HepG2 (cell line): ENCODE data around the gene IPO5. TPM values are rescaled to one million over a fixed set of nuclear protein-coding genes. Genes with fewer than 3 reads are reported as not detected.

ENCODE experiments used
- ATAC-seq: fragments of 200-7000 bp; cut with Tn5 transposase; 3 replicates; pipeline ENCODE4 v1.9.1; 2020; ENCODE audit warnings: mild to moderate bottlenecking, moderate library complexity
- BruUV-seq: library from RNA; stranded (reverse); fragments of 400-500 nt; replicated peaks from 2 replicates; lab custom pipeline; 2021; lab: Mats Ljungman, UMichigan
- CTCF ChIA-PET: fragments of 300-600 bp; formaldehyde crosslinking; extraction: SDS; loops from one replicate; lab custom pipeline; 2021; ENCODE audit warnings: low total read pairs, inconsistent platforms, low intra/inter-chr PET ratio; lab: Yijun Ruan, JAX
- POLR2A ChIA-PET: fragments of 350-600 bp; sonication (Branson Sonifier 250); formaldehyde crosslinking; loops from one replicate; lab custom pipeline; 2020; ENCODE audit warnings: antibody characterized with exemption, inconsistent platforms; lab: Yijun Ruan, JAX
- DNase-seq: peaks from one replicate; pipeline ENCODE4 v3.0.0-alpha.2; 2015; ENCODE audit warnings: low spot score
- FAIRE-seq: peaks from 3 replicates; lab custom pipeline; 2011; peaks lifted over from hg19 to GRCh38; lab: Jason Lieb, UNC
- H2AFZ ChIP-seq: one replicate; pipeline ENCODE4 v1.6.1; 2011; ENCODE audit warnings: low read length, inconsistent platforms
- H3K27ac ChIP-seq: fragments of 300-600 bp; 3 replicates; pipeline ENCODE4 v1.8.0; 2011; ENCODE audit warnings: mixed run types, mild to moderate bottlenecking, mixed read lengths, low read length, inconsistent platforms; ENCODE audit not compliant: insufficient read depth; ENCODE audit errors: extremely low read length
- H3K27me3 ChIP-seq, 2 experiments: fragments of 200-600 bp in 1 of 2; 2 replicates in 1 of 2; 3 replicates in 1 of 2; pipeline versions ENCODE4 v1.6.0 to v1.8.0; 2011; ENCODE audit warnings: low read length in 2 of 2, mild to moderate bottlenecking in 2 of 2, moderate library complexity in 2 of 2, inconsistent platforms in 1 of 2; ENCODE audit not compliant: insufficient read depth in 2 of 2, control insufficient read depth in 1 of 2
- H3K36me3 ChIP-seq, 2 experiments: fragments of 200-600 bp in 1 of 2; replicated peaks in 1 of 2; 2 replicates in 1 of 2; 3 replicates in 1 of 2; pipeline versions ENCODE4 v1.5.1 to v1.8.0; 2011; ENCODE audit warnings: low read length in 2 of 2, inconsistent platforms in 1 of 2; ENCODE audit not compliant: insufficient read depth in 2 of 2, control insufficient read depth in 1 of 2
- H3K4me1 ChIP-seq: 2 replicates; pipeline ENCODE4 v1.5.1; 2012; ENCODE audit warnings: low read length, inconsistent platforms; ENCODE audit not compliant: insufficient read depth
- H3K4me2 ChIP-seq: 2 replicates; pipeline ENCODE4 v1.6.0; 2011; ENCODE audit warnings: low read depth, low read length, inconsistent platforms
- H3K4me3 ChIP-seq, 3 experiments: fragments of 200-600 bp in 1 of 3; sonication (generic), shearing (Covaris generic) in 1 of 3; replicated peaks in 1 of 3; 2 replicates each; pipeline ENCODE4 v1.5.1; 2011 to 2016; ENCODE audit warnings: low read length in 3 of 3, inconsistent platforms in 2 of 3, low read depth in 2 of 3, mild to moderate bottlenecking in 2 of 3, control low read depth in 1 of 3, mixed read lengths in 1 of 3; ENCODE audit not compliant: insufficient read depth in 1 of 3
- H3K79me2 ChIP-seq: one replicate; pipeline ENCODE4 v1.6.1; 2011; ENCODE audit warnings: low read length, inconsistent platforms; ENCODE audit not compliant: insufficient read depth
- H3K9ac ChIP-seq: 2 replicates; pipeline ENCODE4 v1.6.0; 2011; ENCODE audit warnings: mild to moderate bottlenecking, low read depth, low read length, inconsistent platforms; ENCODE audit not compliant: insufficient read depth
- H3K9me3 ChIP-seq: 2 replicates; pipeline ENCODE4 v1.5.1; 2012; ENCODE audit warnings: mild to moderate bottlenecking, low read length
- H4K20me1 ChIP-seq: 2 replicates; pipeline ENCODE4 v1.6.0; 2011; ENCODE audit warnings: inconsistent platforms, mild to moderate bottlenecking, low read length, moderate library complexity; ENCODE audit not compliant: insufficient read depth
- DPF2 ChIP-seq: sonication (generic); formaldehyde crosslinking; IDR thresholded peaks from 2 replicates; pipeline ENCODE4 v1.4.0; 2020; ENCODE audit warnings: mild to moderate bottlenecking, low read depth, missing genetic modification reagents, borderline replicate concordance
- FOSL1 ChIP-seq: sonication (generic); formaldehyde crosslinking; IDR thresholded peaks from 2 replicates; pipeline ENCODE4 v1.9.0; 2021; ENCODE audit warnings: missing genetic modification reagents, borderline replicate concordance
- GABPA ChIP-seq, 2 experiments: IDR thresholded peaks; 2 replicates each; pipeline ENCODE4 v1.6.1; 2011 to 2016; ENCODE audit warnings: low read depth in 2 of 2, low read length in 1 of 2, missing biosample characterization in 1 of 2, missing genetic modification characterization in 1 of 2
- RBM39 ChIP-seq: fragments of 200-400 bp; formaldehyde crosslinking; IDR thresholded peaks from one replicate; pipeline ENCODE4 v1.6.1; 2018; ENCODE audit warnings: antibody characterized with exemption, mild to moderate bottlenecking, low read depth, low read length; ENCODE audit not compliant: poor library complexity, severe bottlenecking
- SAFB2 ChIP-seq: sonication (generic); formaldehyde crosslinking; IDR thresholded peaks from 2 replicates; pipeline ENCODE4 v1.5.1; 2020; ENCODE audit warnings: missing genetic modification reagents, low read depth, mild to moderate bottlenecking, borderline replicate concordance
- SNAPC2 ChIP-seq: sonication (generic); formaldehyde crosslinking; IDR thresholded peaks from 2 replicates; pipeline ENCODE4 v1.8.1; 2022; ENCODE audit warnings: mild to moderate bottlenecking, missing genetic modification reagents
- U2AF2 ChIP-seq: fragments of 200-400 bp; formaldehyde crosslinking; IDR thresholded peaks from 2 replicates; pipeline ENCODE4 v1.6.1; 2017; ENCODE audit warnings: low read depth, mild to moderate bottlenecking, low read length
- ZNF430 ChIP-seq: sonication (generic); formaldehyde crosslinking; IDR thresholded peaks from 2 replicates; pipeline ENCODE4 v1.9.0; 2021; ENCODE audit warnings: mild to moderate bottlenecking, missing genetic modification reagents
- WGBS: methylation state at CpG from one replicate; pipeline ENCODE4 v1.1.6; 2017; ENCODE audit warnings: low lambda C conversion rate; 5-methylcytosine and 5-hydroxymethylcytosine counted together
- in situ Hi-C: cut with HindIII; loops from 2 replicates; pipeline ENCODE4 v1.10.0; 2017; ENCODE audit warnings: low pct_unique_long_range_greater_than_20kb; ENCODE audit not compliant: extremely low pct_ligation_motif_present
- intact Hi-C: fragments of 100-400 bp; cut with micrococcal nuclease; formaldehyde crosslinking; loops from one replicate; pipeline ENCODE4 v1.10.0; 2022; ENCODE audit not compliant: unreplicated experiment
- polyA plus RNA-seq, 8 experiments: library from polyadenylated mRNA; depleted of rRNA in 3 of 8; stranded (reverse) in 7 of 8; unstranded in 1 of 8; fragments of >200 nt; fragmentation: Illumina TruSeq in 4 of 8; extraction: Trizol in 4 of 8; gene quantifications; 2 replicates each; pipeline versions ENCODE4 v1.2.1 to v1.2.3, GENCODE V29; 2011 to 2016; ENCODE audit warnings: low read depth in 4 of 8, missing spikeins in 1 of 8, mixed read lengths in 1 of 8; ENCODE audit not compliant: insufficient read depth in 1 of 8
- total RNA-seq, 5 experiments: library from RNA; depleted of rRNA; stranded (reverse); fragments of >200 nt; fragmentation: Illumina TruSeq; extraction: Trizol; gene quantifications; 2 replicates each; pipeline ENCODE4 v1.2.3, GENCODE V29; 2016; ENCODE audit warnings: low read depth in 1 of 5
- TF ChIP-seq, protein P1 (sequence below): sonication (generic); formaldehyde crosslinking; IDR thresholded peaks from 2 replicates; pipeline ENCODE4 v1.5.0; 2020; ENCODE audit warnings: mild to moderate bottlenecking, missing genetic modification reagents
- TF ChIP-seq, protein P2 (sequence below): sonication (generic); formaldehyde crosslinking; IDR thresholded peaks from 2 replicates; pipeline ENCODE4 v1.4.0; 2020; ENCODE audit warnings: missing genetic modification reagents
- TF ChIP-seq, protein P3 (sequence below): sonication (generic); formaldehyde crosslinking; IDR thresholded peaks from 2 replicates; pipeline ENCODE4 v1.4.0; 2020; ENCODE audit warnings: mild to moderate bottlenecking, missing genetic modification reagents

The IPO5 gene
- total and polyA plus RNA-seq, 2 of the 13 experiments (the other 11 are each of a cell fraction or from before 2014, with no cell fraction given) = 155 to 242 TPM

DNA sequence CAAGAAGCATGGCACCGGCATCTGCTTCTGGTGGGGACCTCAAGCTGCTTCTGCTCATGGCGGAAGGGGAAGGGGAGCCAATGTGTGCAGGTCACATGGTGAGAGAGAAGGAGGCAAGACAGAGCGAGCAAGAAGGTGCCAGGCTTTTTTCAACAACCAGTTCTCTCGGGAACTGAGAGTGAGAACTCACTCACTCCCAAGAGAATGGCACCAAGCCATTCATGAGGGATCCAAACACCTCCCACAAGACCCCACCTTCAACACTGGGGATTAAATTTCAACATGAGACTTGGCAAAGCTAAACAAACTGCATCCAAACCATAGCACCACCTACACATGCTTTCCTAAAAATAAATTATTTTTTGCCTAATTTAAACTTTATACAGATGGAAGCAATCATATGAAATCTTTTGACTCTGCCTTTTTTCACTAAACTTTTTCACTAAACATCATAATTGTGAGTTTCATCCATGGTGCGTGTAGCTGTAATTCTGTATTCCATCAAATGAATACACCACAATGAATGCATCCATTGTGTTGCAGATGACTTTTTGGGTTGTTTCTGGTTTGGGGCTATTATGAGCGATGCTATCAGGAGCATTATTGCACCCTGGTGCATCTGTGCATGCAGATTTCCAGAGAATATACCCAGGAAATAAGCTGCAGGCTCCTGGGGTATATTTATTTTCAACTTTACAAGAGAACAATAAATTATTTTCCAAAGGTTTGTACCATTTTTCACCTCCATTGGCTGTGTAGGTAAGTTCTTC is 14.6 kb upstream of the IPO5 start:
- ChIA-PET POLR2A (no interaction called here), CTCF (no interaction called here)
- TF ChIP-seq ZNF430 (CRISPR knock-in tag) (no peak), U2AF2 (no peak), RBM39 (no peak), DPF2 (CRISPR knock-in tag) (no peak), GABPA (IDR thresholded peaks at IDR 0.05; ENCODE audit: low read depth, low read length) (no peak), GABPA (CRISPR knock-in tag; IDR thresholded peaks at IDR 0.05; ENCODE audit: low read depth) (no peak), FOSL1 (CRISPR knock-in tag) (no peak), SAFB2 (CRISPR knock-in tag) (no peak), SNAPC2 (CRISPR knock-in tag) (no peak)
- TF ChIP-seq, protein P1, sequence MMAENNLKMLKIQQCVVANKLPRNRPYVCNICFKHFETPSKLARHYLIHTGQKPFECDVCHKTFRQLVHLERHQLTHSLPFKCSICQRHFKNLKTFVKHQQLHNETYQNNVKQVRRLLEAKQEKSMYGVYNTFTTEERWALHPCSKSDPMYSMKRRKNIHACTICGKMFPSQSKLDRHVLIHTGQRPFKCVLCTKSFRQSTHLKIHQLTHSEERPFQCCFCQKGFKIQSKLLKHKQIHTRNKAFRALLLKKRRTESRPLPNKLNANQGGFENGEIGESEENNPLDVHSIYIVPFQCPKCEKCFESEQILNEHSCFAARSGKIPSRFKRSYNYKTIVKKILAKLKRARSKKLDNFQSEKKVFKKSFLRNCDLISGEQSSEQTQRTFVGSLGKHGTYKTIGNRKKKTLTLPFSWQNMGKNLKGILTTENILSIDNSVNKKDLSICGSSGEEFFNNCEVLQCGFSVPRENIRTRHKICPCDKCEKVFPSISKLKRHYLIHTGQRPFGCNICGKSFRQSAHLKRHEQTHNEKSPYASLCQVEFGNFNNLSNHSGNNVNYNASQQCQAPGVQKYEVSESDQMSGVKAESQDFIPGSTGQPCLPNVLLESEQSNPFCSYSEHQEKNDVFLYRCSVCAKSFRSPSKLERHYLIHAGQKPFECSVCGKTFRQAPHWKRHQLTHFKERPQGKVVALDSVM (CRISPR knock-in tag) = no peak
- TF ChIP-seq, protein P2, sequence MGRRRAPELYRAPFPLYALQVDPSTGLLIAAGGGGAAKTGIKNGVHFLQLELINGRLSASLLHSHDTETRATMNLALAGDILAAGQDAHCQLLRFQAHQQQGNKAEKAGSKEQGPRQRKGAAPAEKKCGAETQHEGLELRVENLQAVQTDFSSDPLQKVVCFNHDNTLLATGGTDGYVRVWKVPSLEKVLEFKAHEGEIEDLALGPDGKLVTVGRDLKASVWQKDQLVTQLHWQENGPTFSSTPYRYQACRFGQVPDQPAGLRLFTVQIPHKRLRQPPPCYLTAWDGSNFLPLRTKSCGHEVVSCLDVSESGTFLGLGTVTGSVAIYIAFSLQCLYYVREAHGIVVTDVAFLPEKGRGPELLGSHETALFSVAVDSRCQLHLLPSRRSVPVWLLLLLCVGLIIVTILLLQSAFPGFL (CRISPR knock-in tag) = no peak
- TF ChIP-seq, protein P3, sequence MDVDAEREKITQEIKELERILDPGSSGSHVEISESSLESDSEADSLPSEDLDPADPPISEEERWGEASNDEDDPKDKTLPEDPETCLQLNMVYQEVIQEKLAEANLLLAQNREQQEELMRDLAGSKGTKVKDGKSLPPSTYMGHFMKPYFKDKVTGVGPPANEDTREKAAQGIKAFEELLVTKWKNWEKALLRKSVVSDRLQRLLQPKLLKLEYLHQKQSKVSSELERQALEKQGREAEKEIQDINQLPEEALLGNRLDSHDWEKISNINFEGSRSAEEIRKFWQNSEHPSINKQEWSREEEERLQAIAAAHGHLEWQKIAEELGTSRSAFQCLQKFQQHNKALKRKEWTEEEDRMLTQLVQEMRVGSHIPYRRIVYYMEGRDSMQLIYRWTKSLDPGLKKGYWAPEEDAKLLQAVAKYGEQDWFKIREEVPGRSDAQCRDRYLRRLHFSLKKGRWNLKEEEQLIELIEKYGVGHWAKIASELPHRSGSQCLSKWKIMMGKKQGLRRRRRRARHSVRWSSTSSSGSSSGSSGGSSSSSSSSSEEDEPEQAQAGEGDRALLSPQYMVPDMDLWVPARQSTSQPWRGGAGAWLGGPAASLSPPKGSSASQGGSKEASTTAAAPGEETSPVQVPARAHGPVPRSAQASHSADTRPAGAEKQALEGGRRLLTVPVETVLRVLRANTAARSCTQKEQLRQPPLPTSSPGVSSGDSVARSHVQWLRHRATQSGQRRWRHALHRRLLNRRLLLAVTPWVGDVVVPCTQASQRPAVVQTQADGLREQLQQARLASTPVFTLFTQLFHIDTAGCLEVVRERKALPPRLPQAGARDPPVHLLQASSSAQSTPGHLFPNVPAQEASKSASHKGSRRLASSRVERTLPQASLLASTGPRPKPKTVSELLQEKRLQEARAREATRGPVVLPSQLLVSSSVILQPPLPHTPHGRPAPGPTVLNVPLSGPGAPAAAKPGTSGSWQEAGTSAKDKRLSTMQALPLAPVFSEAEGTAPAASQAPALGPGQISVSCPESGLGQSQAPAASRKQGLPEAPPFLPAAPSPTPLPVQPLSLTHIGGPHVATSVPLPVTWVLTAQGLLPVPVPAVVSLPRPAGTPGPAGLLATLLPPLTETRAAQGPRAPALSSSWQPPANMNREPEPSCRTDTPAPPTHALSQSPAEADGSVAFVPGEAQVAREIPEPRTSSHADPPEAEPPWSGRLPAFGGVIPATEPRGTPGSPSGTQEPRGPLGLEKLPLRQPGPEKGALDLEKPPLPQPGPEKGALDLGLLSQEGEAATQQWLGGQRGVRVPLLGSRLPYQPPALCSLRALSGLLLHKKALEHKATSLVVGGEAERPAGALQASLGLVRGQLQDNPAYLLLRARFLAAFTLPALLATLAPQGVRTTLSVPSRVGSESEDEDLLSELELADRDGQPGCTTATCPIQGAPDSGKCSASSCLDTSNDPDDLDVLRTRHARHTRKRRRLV = no peak
- no peaks in the 10 kb centered on the region for H3K9me3 ChIP-seq
- H4K20me1 ChIP-seq = no peaks in the 10 kb centered on the region
- 26% methylated on average over 6 of the region's 6 CpGs for WGBS
- no peak overlapping the region for H2AFZ ChIP-seq
- no peaks in the 10 kb centered on the region for H3K4me1 ChIP-seq
- no peak overlapping the region for H3K4me2 ChIP-seq
- no peak overlapping the region for H3K4me3 ChIP-seq
- no peak for DNase-seq
- FAIRE-seq = no peak
- no TSS peak for BruUV-seq
- 0 out of 5 replicates have a peak, but pooled peaks cover 0 to 4% of the 10 kb centered on the region in 2 experiments for H3K27me3 ChIP-seq
- intact Hi-C loops (no loop called here), in situ Hi-C loops (no loop called here)
- H3K27ac ChIP-seq = no peak overlapping the region
- H3K9ac ChIP-seq = no peak overlapping the region
- ATAC-seq = no peak
- H3K79me2 ChIP-seq = no peaks in the 10 kb centered on the region
- H3K36me3 ChIP-seq = no peaks in the 10 kb centered on the region
